Measurements from ENCODE around the gene TBC1D8B. TPM values are rescaled to one million over a fixed set of nuclear protein-coding genes. Genes with fewer than 3 reads are reported as not detected.
"Not testable (repeated sequence)": the region's sequence is repeated elsewhere in the genome, so short reads cannot be mapped to it uniquely, and the experiment has no call there.

TBC1D8B gene
- total RNA-seq, 6 experiments from 2014 or later, result 14.4 to 18.0 (median 14.7) TPM

- Mint-ChIP-seq H3K27me3 (ENCODE audit: insufficient read depth) (no peaks in the 10 kb centered on the region; the same call in 1 of the 2 replicates), H3K36me3 (ENCODE audit: low read depth) (no peaks in the 10 kb centered on the region), H3K4me1 (ENCODE audit: low read depth) (no peaks in the 10 kb centered on the region), H3K27ac (no peak overlapping the region), H3K9me3 (no peaks in the 10 kb centered on the region), H3K4me3 (no peak overlapping the region)
- TF ChIP-seq, protein P1, sequence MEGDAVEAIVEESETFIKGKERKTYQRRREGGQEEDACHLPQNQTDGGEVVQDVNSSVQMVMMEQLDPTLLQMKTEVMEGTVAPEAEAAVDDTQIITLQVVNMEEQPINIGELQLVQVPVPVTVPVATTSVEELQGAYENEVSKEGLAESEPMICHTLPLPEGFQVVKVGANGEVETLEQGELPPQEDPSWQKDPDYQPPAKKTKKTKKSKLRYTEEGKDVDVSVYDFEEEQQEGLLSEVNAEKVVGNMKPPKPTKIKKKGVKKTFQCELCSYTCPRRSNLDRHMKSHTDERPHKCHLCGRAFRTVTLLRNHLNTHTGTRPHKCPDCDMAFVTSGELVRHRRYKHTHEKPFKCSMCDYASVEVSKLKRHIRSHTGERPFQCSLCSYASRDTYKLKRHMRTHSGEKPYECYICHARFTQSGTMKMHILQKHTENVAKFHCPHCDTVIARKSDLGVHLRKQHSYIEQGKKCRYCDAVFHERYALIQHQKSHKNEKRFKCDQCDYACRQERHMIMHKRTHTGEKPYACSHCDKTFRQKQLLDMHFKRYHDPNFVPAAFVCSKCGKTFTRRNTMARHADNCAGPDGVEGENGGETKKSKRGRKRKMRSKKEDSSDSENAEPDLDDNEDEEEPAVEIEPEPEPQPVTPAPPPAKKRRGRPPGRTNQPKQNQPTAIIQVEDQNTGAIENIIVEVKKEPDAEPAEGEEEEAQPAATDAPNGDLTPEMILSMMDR (IDR thresholded peaks at IDR 0.05), result no peak
- DNase-seq, result no peak
Measured at GRCh38 chrX:106783716-106784115, 18.8 kb upstream of the TBC1D8B start.

GRCh38 chrX:106791495-106791894 lies 11.0 kb upstream of the TBC1D8B start:
- DNase-seq, result no peak
- Mint-ChIP-seq H3K36me3 (ENCODE audit: low read depth) (no peaks in the 10 kb centered on the region), H3K9me3 (no peaks in the 10 kb centered on the region), H3K4me3 (no peak overlapping the region), H3K4me1 (ENCODE audit: low read depth) (no peaks in the 10 kb centered on the region), H3K27me3 (ENCODE audit: insufficient read depth) (no peaks in the 10 kb centered on the region), H3K27ac (no peak overlapping the region)
- TF ChIP-seq, protein P1 (IDR thresholded peaks at IDR 0.05), result peak; percentile 59

DNA sequence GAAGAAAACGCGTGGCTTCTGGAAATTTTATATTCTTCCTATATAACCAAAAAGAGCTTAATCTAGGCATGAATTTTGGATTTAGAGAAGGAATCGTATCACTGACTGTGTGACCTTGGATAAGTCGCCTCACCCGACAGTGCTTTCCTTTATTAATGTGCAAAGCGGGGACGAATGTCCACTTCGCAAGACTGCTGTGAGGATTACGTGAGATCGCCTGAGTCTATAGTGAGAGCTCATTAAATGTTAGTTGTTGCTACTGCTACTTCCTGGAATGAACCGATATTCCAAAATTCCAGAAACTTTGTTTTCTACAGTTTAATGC lies 448 bp upstream of the TBC1D8B start:
- Mint-ChIP-seq H3K4me1 (ENCODE audit: low read depth) (peaks cover 20% of the 10 kb centered on the region), H3K36me3 (ENCODE audit: low read depth) (no peaks in the 10 kb centered on the region; the same call in 1 of the 2 replicates), H3K4me3 (peak overlapping the region; percentile 96), H3K27me3 (ENCODE audit: insufficient read depth) (peaks cover 11% of the 10 kb centered on the region), H3K9me3 (no peaks in the 10 kb centered on the region), H3K27ac (peak overlapping the region; percentile 95)
- TF ChIP-seq, protein P1 (IDR thresholded peaks at IDR 0.05), result no peak
- DNase-seq, result peak; percentile 22

GRCh38 chrX:106811131-106811910 lies 8.8 kb downstream of the TBC1D8B start:
- no peaks in the 10 kb centered on the region for H3K9me3 Mint-ChIP-seq
- no peak overlapping the region for H3K27ac Mint-ChIP-seq
- no peak for DNase-seq
- H3K36me3 Mint-ChIP-seq (ENCODE audit: low read depth), result no peaks in the 10 kb centered on the region
- TF ChIP-seq, protein P1 (IDR thresholded peaks at IDR 0.05), result no peak
- peaks cover 11% of the 10 kb centered on the region for H3K4me1 Mint-ChIP-seq (ENCODE audit: low read depth)
- no peak overlapping the region for H3K4me3 Mint-ChIP-seq
- H3K27me3 Mint-ChIP-seq (ENCODE audit: insufficient read depth), result no peaks in the 10 kb centered on the region

DNA sequence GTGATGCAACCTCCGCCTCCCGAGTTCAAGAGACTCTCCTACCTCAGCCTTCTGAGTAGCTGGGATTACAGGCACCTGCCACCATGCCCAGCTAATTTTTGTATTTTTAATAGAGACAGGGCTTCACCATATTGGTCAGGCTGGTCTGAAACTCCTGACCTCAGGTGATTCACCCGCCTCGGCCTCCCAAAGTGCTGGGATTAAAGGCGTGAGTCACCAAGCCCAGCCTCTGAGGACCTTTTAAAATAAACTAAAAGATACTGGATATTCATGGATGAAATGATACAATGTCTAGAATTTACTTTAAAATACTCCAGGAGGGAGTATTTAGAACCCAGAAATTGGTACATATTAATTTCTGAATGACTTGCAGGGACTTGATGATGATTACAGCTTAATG lies 10.5 kb downstream of the TBC1D8B start:
- H3K4me1 Mint-ChIP-seq (ENCODE audit: low read depth), result peaks cover 17% of the 10 kb centered on the region
- H3K27ac Mint-ChIP-seq, result not testable (repeated sequence)

DNA sequence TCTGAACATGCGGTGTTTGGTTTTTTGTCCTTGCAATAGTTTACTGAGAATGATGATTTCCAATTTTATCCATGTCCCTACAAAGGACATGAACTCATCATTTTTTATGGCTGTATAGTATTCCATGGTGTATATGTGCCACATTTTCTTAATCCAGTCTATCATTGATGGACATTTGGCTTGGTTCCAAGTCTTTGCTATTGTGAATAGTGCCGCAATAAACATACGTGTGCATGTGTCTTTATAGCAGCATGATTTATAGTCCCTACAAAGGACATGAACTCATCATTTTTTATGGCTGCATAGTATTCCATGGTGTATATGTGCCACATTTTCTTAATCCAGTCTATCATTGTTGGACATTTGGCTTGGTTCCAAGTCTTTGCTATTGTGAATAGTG lies 11.6 kb downstream of the TBC1D8B start:
- H3K27me3 Mint-ChIP-seq (ENCODE audit: insufficient read depth); H3K27ac Mint-ChIP-seq; H3K9me3 Mint-ChIP-seq; DNase-seq; H3K4me3 Mint-ChIP-seq; H3K36me3 Mint-ChIP-seq (ENCODE audit: low read depth): not testable (repeated sequence)
- H3K4me1 Mint-ChIP-seq (ENCODE audit: low read depth), result peaks cover 17% of the 10 kb centered on the region

More for the DNA sequence above, 10.5 kb downstream of the TBC1D8B start:
- H3K4me3 Mint-ChIP-seq; H3K9me3 Mint-ChIP-seq; H3K36me3 Mint-ChIP-seq (ENCODE audit: low read depth); H3K27me3 Mint-ChIP-seq (ENCODE audit: insufficient read depth): not testable (repeated sequence)
- DNase-seq, result peak; percentile 25
